ENCODE data around the gene RBM26. TPM values are rescaled to one million over a fixed set of nuclear protein-coding genes. Genes with fewer than 3 reads are reported as not detected.

RBM26 gene, protein sequence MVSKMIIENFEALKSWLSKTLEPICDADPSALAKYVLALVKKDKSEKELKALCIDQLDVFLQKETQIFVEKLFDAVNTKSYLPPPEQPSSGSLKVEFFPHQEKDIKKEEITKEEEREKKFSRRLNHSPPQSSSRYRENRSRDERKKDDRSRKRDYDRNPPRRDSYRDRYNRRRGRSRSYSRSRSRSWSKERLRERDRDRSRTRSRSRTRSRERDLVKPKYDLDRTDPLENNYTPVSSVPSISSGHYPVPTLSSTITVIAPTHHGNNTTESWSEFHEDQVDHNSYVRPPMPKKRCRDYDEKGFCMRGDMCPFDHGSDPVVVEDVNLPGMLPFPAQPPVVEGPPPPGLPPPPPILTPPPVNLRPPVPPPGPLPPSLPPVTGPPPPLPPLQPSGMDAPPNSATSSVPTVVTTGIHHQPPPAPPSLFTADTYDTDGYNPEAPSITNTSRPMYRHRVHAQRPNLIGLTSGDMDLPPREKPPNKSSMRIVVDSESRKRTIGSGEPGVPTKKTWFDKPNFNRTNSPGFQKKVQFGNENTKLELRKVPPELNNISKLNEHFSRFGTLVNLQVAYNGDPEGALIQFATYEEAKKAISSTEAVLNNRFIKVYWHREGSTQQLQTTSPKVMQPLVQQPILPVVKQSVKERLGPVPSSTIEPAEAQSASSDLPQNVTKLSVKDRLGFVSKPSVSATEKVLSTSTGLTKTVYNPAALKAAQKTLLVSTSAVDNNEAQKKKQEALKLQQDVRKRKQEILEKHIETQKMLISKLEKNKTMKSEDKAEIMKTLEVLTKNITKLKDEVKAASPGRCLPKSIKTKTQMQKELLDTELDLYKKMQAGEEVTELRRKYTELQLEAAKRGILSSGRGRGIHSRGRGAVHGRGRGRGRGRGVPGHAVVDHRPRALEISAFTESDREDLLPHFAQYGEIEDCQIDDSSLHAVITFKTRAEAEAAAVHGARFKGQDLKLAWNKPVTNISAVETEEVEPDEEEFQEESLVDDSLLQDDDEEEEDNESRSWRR
- 100 to 1,000 TPM in 1 of 12 donors, 10 to 100 TPM in 11; 43.9 to 174 (median 62.2) TPM for polyA plus RNA-seq (ENCODE audit: insufficient read length in 12 of 12)
- long read RNA-seq, donor 1, full-length matches to known transcripts, result 21 of 21 reads
- long read RNA-seq, donor 1, partial matches to known transcripts, result 0 of 21 reads
- long read RNA-seq, donor 1, other reads (novel, unspliced or antisense), result 0 of 21 reads
- long read RNA-seq, donor 2, full-length matches to known transcripts, result 4 of 4 reads
- long read RNA-seq, donor 2, partial matches to known transcripts, result 0 of 4 reads
- long read RNA-seq, donor 2, other reads (novel, unspliced or antisense), result 0 of 4 reads
- long read RNA-seq, donor 3, partial matches to known transcripts, result 9 of 13 reads
- long read RNA-seq, donor 3, other reads (novel, unspliced or antisense), result 0 of 13 reads
- long read RNA-seq, donor 4, partial matches to known transcripts, result 0 of 3 reads
- long read RNA-seq, donor 4, other reads (novel, unspliced or antisense), result 0 of 3 reads
- long read RNA-seq, donor 5, transcript RBM26-206 (3 exons, 2,192 nt), result major isoform, 10 of 42 reads
- long read RNA-seq, donor 5, partial matches to known transcripts, result 32 of 42 reads
- long read RNA-seq, donor 5, other reads (novel, unspliced or antisense), result 0 of 42 reads
- long read RNA-seq, donor 6, transcript RBM26-206 (3 exons, 2,192 nt), result major isoform, 8 of 16 reads
- long read RNA-seq, donor 6, partial matches to known transcripts, result 8 of 16 reads
- long read RNA-seq, donor 6, other reads (novel, unspliced or antisense), result 0 of 16 reads
- long read RNA-seq, donor 7, transcript RBM26-206 (3 exons, 2,192 nt), result major isoform, 5 of 11 reads
- long read RNA-seq, donor 7, partial matches to known transcripts, result 6 of 11 reads
- long read RNA-seq, donor 7, other reads (novel, unspliced or antisense), result 0 of 11 reads
- long read RNA-seq, donor 8, full-length matches to known transcripts, result 18 of 23 reads
- long read RNA-seq, donor 8, partial matches to known transcripts, result 5 of 23 reads
- long read RNA-seq, donor 8, other reads (novel, unspliced or antisense), result 0 of 23 reads
- long read RNA-seq, donor 9, partial matches to known transcripts, result 0 of 4 reads
- long read RNA-seq, donor 9, other reads (novel, unspliced or antisense), result 0 of 4 reads
- long read RNA-seq, donor 10, transcript RBM26-206 (3 exons, 2,192 nt), result major isoform, 9 of 15 reads
- long read RNA-seq, donor 10, partial matches to known transcripts, result 6 of 15 reads
- long read RNA-seq, donor 10, other reads (novel, unspliced or antisense), result 0 of 15 reads
- long read RNA-seq, donor 11, transcript RBM26-206 (3 exons, 2,192 nt), result major isoform, 7 of 24 reads
- long read RNA-seq, donor 11, partial matches to known transcripts, result 16 of 24 reads
- long read RNA-seq, donor 11, other reads (novel, unspliced or antisense), result 0 of 24 reads

DNA sequence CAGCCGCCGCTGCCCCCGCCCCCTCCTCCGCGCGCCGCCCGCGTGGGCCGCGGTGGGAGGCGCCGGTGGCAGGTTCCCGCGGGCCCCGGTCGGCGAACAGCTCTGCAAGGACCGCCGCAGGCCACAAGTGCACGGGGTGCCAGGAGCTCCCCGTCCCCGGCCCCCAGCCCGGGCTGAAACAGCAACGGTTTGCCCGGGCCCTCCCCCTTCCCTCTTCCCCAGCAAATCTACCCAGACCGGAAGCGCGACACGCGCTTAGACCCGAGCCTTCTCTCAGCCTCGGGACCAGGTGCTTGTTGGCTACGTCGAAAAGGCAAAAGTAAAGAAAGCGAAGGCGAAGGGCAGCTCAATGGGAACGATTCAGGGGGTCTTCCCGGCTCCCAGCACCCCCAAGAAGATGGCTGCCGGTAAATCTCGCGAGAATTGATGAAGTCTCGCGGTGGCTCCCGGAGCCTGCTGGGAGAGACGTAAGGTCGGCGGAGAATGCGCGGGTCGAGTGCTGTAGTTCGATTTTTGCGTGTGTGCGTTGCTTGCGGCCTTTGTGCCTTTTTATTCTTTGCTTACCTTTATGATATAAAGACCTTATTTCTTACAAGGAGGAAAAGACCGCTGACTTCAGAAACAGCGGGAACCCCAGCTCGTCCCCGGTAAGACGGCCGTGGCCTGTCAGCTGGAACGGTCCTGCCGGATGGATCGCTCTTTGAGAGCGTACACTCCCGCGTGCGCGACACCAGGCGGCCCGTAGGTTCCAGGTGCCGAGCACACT lies at the start of gene RBM26:
Gene RBM26 (minus strand): TSS at position 425 of the 766 bp plus-strand sequence. CDS start 481 bp downstream, outside the sequence.
- DNase-seq, result peak; percentile 99

GRCh38 chr13:79455331-79455730 lies 49.3 kb upstream of the RBM26 start:
- DNase-seq, result no peak

DNA sequence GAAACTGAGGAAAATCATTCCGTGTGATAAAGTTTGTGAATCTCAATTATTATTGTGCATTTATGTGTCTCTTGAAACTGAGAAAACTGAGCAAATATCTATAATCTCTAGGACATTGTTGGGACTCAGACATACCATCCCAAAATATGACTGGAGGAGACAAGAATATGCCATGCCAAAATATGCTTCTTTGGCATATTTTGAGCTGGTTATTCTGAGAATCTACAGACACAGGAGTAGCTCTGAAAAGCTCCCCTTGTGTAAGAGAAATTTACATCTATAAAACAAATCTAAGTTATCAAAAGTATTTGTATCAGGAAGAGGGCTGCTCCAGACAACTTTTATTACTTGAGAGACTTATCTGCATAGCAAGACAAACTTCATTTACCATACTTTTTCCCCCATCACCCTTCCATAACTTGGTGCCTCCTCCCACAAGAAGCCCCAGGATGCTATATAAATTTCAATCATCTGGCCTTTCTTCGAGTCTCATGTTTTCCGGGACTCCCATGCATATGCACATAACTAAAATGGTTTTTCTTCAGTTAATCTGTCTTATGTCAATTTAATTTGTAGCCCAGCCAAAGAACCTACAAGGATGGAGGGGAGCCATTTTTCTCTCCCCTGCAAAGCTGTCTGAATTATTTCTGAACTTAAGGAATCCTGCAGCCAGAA lies 46.3 kb upstream of the RBM26 start:
- DNase-seq, result no peak

DNA sequence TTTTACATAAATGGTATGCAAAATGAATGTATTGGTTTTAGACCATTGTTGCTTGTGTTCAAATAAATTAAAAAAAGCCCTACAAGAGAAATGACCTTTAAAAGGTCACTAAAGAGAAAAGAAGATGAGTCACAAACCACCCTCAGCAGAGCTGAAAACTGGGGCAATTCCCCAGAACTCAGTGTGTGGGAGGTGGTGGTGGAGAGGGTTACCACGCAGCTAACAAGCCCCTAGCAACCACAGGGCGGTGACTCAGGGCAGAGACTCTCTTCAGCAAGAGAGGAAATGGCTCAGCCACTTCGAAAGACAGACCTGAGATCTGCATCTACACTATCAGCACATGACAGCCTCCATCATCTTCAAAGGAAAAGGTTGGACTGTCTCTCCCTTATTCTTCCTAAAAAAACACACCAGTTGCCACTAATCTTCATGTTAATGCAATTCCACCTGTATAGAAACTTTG lies 45.5 kb upstream of the RBM26 start:
- no peak for DNase-seq

- DNase-seq, result no peak
Measured at GRCh38 chr13:79450110-79450509, 44.1 kb upstream of the RBM26 start.

GRCh38 chr13:79448413-79448812 lies 42.4 kb upstream of the RBM26 start:
- DNase-seq, result no peak

DNA sequence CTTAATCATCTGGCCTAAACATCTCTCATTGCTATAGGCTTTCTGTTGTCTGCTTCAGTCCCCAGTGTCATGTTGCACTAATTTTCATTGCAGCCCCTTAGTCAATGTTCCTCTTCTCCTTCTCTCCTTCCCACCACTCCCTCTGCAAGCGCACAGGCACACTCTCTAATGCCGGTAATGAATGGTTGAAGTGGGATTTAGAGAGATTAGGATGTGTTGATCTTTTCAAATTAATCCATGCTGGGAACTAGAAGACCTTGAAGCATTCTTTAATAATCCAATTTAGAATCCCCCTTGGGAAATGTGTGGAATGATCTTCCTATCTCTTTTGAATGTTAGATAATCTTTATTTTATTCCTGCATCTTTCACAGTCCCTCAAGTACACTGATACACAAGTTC lies 41.7 kb upstream of the RBM26 start:
- no peak for DNase-seq

- no peak for DNase-seq
Measured at GRCh38 chr13:79447141-79447540, 41.1 kb upstream of the RBM26 start.

DNA sequence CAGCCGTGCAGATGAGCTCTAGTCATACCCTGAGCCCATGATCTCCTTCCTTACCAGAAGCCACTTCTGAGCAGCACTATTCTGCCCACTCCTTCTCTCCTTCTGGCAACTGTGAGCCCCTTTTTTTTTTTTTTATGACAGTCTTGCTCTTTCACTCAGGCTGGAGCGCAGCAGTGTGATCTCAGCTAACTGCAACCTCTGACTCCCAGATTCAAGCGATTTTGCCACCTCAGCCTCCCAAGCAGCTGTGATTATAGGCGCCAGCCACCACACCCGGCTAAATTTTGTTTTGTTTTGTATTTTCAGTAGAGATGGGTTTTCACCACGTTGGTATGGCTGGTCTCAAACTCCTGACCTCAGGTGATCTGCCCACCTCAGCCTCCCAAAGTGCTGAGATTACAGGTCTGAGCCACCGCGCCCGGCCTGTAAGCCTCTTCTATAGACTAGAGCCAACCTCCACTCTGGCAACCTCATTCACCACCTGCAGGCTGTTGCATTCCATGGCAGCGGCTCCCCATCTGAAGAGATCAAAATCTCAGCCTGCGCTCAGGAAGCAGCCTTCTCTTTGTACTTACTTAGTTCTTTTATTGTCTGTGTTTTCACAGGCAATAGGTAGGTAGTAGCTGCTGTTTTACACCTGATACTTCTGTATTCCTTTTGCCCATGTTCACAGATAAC lies 40.1 kb upstream of the RBM26 start:
- no peak for DNase-seq

- DNase-seq, result no peak
Measured at GRCh38 chr13:79442706-79443105, 36.7 kb upstream of the RBM26 start.

- no peak for DNase-seq
Measured at GRCh38 chr13:79442221-79442620, 36.2 kb upstream of the RBM26 start.

DNA sequence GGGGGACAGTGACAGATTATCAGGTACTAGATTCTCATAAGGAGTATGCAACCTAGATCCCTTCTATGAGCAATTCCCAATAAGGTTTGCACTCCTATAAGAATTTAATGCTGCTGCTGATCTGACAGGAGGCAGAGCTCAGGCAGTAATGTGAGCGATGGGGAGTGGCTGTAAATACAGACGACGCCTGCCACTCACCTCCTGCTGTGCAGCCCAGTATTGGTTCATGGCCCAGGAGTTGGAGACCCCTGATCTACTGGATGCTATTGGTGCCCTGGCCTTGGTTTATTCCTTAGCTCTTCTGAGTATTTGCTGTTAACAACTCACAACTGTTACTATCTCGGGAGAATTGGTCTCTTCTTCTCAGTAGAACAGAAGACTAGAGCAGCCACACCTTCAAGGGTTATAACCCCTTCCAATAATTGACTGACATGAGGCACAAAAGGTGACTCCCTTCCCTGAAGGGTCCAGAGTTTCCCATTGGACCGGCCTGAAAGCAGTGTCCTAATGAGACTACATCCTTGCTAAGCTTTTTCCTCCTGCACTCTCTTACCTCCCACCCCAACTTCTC lies 35.0 kb upstream of the RBM26 start:
- no peak for DNase-seq

- DNase-seq, result no peak
Measured at GRCh38 chr13:79439275-79439674, 33.2 kb upstream of the RBM26 start.

- no peak for DNase-seq
Measured at GRCh38 chr13:79435561-79435990, 29.5 kb upstream of the RBM26 start.

GRCh38 chr13:79434556-79434955 lies 28.5 kb upstream of the RBM26 start:
- peak; percentile 4 for DNase-seq

GRCh38 chr13:79432992-79433391 lies 26.9 kb upstream of the RBM26 start:
- DNase-seq, result no peak

GRCh38 chr13:79432086-79432485 lies 26.0 kb upstream of the RBM26 start:
- DNase-seq, result no peak

Measured in muscle of arm (tissue), 14 donors.